GM10266 (cell line): Measurements from ENCODE around the gene BANP.

Source experiments
- DNase-seq: peaks from one replicate; pipeline ENCODE4 v3.0.0; 2012; ENCODE audit errors: extremely low spot score
- CTCF ChIP-seq: IDR thresholded peaks from 2 replicates; pipeline ENCODE4 v1.5.1; 2012; ENCODE audit warnings: mild to moderate bottlenecking, low read depth; ENCODE audit not compliant: control insufficient read depth, insufficient read depth; ENCODE audit errors: missing control alignments

The BANP gene

DNA sequence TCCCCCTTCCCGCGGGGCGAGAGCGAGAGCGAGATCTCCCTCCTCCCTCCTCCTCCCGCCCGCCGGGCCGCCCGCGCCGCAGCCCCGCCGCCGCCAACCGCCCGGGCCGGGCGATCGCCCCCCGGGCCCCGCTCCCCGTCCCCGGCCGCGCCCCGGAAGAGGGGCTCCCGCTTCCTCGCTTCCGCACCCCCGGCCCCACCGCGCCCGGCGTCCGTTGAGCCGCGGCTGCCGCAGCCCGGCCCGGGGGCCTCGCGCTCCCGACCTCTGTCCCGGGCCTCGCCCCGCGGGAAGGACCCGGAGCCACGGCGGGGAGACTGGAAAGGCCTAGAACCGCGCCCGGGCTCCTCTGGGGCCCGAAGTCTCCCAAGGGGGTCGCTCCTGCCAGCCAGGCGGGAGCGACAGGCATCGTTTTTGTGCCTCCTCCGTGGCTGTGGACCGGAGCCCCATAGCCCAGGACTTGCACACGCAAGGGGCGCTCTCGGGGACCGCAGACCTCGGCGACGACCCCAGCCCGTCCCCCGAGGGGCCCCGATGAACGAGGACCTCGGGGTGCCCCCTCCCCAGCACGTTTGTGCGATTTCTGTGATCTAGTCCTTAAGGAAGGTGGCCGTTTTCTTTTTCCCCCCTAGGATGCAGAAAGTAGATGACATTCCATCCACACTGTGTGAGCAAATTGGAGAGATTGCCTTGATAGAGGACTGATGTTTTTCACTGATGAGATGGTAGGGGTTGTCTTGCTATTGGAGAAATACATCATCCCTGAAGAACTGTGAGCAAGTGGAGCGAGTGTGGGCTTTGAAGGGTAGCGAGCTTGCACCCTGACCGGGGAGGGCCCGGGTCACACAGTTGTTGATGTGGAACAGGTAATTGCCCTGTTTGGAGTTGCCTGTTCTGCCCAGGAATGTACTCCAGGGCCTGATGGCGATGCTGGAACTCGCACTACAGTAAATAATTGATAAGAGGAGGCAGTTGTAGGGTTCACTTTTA is 611 bp downstream of the BANP start:
- DNase-seq, result no peak
- TF ChIP-seq CTCF, result peak; percentile 20

GRCh38 chr16:87952751-87953150 is 1.5 kb downstream of the BANP start:
- no peak for DNase-seq
- TF ChIP-seq CTCF, result no peak

DNA sequence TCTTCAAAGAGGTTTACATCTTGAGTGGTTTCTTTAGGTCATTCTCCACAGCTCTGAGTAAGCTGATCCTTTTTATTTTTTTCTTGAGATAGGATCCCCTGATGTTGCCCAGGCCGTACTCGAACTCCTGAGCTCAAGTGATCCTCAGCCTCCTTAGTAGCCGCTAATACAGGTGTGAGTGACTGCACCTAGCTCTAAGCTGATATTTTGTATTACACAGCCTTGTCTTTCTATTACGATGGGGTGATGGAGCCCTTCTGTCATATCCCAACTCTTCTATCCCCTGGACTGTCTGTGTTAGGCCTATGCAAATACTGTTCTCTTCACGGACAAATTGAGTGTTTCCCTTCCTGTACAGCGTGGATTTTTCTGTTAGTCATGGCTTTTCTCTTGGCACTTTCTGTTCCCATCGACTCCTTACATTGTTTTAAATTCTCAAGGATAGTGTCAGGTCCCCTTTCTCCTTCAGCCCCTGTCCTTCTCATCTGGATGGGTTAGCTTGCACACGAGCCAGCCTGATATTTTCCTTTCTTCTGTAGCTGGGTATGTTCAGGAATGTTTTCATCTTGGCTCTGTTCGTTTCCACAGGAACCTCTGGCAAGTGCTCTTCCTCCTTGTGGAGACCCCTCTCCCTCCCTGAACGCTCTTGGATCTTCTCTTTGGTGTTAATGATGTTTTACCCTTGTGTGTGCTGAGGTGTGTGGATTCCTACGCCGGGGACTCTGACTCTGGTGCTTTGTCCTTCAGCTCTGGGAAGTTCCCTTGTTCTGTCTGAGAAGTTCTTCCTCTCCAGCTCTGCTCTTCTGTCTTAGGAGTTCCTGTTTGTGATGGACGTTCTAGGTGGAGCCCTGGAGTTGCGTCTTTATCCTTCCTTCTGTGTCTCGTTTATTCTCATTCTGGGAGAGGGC is 2.3 kb downstream of the BANP start:
- no peak for TF ChIP-seq CTCF
- DNase-seq, result no peak

DNA sequence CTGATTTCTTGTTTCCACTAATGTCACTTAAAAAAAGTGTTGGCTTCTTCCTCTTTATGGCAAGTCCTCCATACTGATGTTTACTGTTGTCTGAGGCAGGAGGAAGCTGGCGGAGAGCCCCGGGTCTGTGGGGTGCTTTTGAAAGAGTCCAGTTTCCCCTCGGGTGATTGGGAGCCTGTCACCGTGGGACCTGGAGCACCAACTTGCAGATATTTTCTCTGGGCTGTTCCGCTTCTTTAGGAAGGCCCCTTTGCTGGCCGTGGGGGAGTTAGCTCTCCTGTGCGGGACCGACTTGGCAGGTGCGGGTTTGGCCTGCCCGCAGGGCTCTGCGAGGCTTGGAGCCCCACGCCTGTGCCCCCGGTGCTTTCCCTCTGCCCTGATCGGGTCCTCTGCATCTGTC is 3.1 kb downstream of the BANP start:
- TF ChIP-seq CTCF, result no peak
- DNase-seq, result no peak

DNA sequence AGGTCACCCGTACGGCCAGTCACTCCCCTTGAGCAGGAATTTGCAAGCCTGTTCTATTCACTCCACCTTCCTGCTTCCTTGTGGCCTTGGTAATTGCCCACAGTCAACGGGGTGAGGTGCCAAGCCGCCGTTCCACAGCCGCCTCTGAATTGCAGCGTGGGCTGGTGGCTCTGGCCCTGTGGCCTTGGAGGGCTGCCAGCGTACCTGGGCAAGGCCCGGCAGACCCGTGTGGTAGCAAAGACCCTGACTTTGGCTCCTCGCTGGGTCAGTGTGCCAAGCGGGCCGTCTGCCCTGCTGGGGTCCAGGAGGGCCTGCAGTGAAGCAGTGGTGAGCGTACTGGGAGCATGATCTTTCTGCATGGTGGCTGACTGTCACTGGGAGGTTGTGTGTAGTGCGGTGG is 3.6 kb downstream of the BANP start:
- DNase-seq, result no peak
- no peak for TF ChIP-seq CTCF

GRCh38 chr16:87955302-87956097 is 4.3 kb downstream of the BANP start:
- no peak for TF ChIP-seq CTCF
- DNase-seq, result no peak
